ENCODE data around the gene GRIN2A. TPM values are rescaled to one million over a fixed set of nuclear protein-coding genes. Genes with fewer than 3 reads are reported as not detected.

GRIN2A gene
- total and polyA plus RNA-seq, 2 donors (not counting 3 experiments of a cell fraction or from before 2014, with no cell fraction given), result not detected

- BruUV-seq (replicated peaks), result no TSS peak
- Histone ChIP-seq H4K20me1 (replicated peaks; ENCODE audit: control insufficient read depth, extremely low read depth, insufficient read depth, low read length) (no peaks in the 10 kb centered on the region), H3K27ac (ENCODE audit: insufficient read depth, low read depth, low read length) (no peak overlapping the region), H2AFZ (ENCODE audit: low read depth, low read length) (no peak overlapping the region), H3K9me3 (replicated peaks; ENCODE audit: control insufficient read depth, insufficient read depth, low read length) (no peaks in the 10 kb centered on the region), H3K9me1 (replicated peaks; ENCODE audit: control insufficient read depth, extremely low read depth, insufficient read depth, low read length) (no peaks in the 10 kb centered on the region), H3K79me2 (ENCODE audit: control insufficient read depth, insufficient read depth, low read length) (no peaks in the 10 kb centered on the region), H3K9ac (replicated peaks; ENCODE audit: extremely low read depth, insufficient read depth, low read length) (no peak overlapping the region), H3K4me2 (ENCODE audit: insufficient read depth, low read length) (no peak overlapping the region), H3K36me3 (ENCODE audit: control insufficient read depth in 2 of 2, extremely low read depth in 1 of 2, insufficient read depth in 2 of 2, low read length in 2 of 2) (no peaks in the 10 kb centered on the region), H3K4me1 (ENCODE audit: control insufficient read depth, extremely low read depth, insufficient read depth, low read length) (no peaks in the 10 kb centered on the region), H3K4me3 (replicated peaks in 1 of 3; ENCODE audit: insufficient read depth in 1 of 3, low read depth in 1 of 3, low read length in 3 of 3) (no peak overlapping the region), H3K27me3 (ENCODE audit: control insufficient read depth in 2 of 2, insufficient read depth in 2 of 2, low read length in 2 of 2) (peaks cover 0 to under 1% of the 10 kb centered on the region in 2 experiments)
- dilution Hi-C loops (cut with MboI; ENCODE audit: extremely low pct_ligation_motif_present, low sequenced_read_pairs) (no loop called here), intact Hi-C loops (cut with micrococcal nuclease) (no loop called here)
- FAIRE-seq (no peak), DNase-seq (ENCODE audit: low read depth, low spot score) (no peak)
- POLR2A ChIA-PET, result no interaction called here
- TF ChIP-seq EZH2 (IDR thresholded peaks at IDR 0.05; ENCODE audit: borderline replicate concordance, low read depth, low read length, severe bottlenecking), result no peak
- TF ChIP-seq MAX (IDR thresholded peaks at IDR 0.05; ENCODE audit: insufficient read depth, insufficient read length), result no peak
- TF ChIP-seq GATA2 (IDR thresholded peaks at IDR 0.05; ENCODE audit: insufficient read depth, insufficient read length, low read depth, low read length), result no peak
- TF ChIP-seq POLR2AphosphoS5 (IDR thresholded peaks at IDR 0.05; ENCODE audit: insufficient read depth, low read depth, low read length), result no peak
- no peak for TF ChIP-seq JUN (IDR thresholded peaks at IDR 0.05; ENCODE audit: borderline replicate concordance, insufficient read depth, insufficient read length, low read depth)
- TF ChIP-seq FOS (IDR thresholded peaks at IDR 0.05; ENCODE audit: borderline replicate concordance, insufficient read depth, low read length), result no peak
- TF ChIP-seq MYC (IDR thresholded peaks at IDR 0.05; ENCODE audit: low read depth, low read length), result no peak
- TF ChIP-seq POLR2A (IDR thresholded peaks at IDR 0.05; ENCODE audit: low read depth, low read length), result no peak
- CTCF ChIA-PET, result no interaction called here
Observed at GRCh38 chr16:9826656-9827055, 355.6 kb downstream of the GRIN2A start.
